ENCODE data around the gene PIGS.
"Not testable (repeated sequence)": the region's sequence is repeated elsewhere in the genome, so short reads cannot be mapped to it uniquely, and the experiment has no call there.

PIGS gene

GRCh38 chr17:28578246-28579195 lies 7.2 kb upstream of the PIGS start:
- no peak for DNase-seq

GRCh38 chr17:28577466-28577824 lies 6.1 kb upstream of the PIGS start:
- no peak for DNase-seq

DNA sequence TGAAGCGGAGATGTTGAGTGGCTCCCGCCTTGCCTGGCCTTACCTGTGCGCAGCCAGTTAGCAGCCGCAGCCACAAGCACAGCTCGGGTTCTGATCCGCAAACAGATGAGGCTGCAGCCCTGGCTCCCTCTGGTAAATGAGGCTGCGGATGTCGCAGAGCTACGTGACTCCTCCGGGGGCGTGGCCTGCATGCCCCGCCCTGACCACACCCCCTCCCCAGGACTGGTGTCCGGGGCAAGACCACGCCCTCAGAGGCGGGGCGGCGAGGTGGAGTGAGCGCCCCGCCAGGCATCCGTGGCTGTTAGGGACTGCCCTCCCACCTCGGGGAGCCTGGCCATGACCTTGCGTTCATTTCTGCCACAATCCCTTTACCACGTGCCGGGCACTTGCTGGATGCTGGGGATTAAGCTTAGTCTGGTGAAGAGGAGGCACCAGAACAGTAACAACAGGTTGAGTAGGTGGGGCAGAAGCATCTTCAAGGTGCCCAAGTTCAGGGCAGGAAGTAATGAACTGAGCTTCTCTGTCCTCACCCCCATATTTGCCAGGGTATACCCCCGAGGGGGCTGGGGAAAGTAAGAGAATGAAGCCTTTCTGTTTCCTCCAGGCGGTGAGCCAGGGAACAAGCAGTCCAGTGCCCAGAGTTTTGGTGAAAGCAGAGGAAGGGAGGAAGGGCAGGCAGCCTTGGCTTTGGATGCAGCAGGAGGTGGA lies 5.6 kb upstream of the PIGS start, which contains the start of gene ALDOC:
Gene ALDOC (minus strand): TSS at position 138 of the 708 bp plus-strand sequence. CDS start 1,363 bp downstream, outside the sequence.
- peak; percentile 93 for DNase-seq

DNA sequence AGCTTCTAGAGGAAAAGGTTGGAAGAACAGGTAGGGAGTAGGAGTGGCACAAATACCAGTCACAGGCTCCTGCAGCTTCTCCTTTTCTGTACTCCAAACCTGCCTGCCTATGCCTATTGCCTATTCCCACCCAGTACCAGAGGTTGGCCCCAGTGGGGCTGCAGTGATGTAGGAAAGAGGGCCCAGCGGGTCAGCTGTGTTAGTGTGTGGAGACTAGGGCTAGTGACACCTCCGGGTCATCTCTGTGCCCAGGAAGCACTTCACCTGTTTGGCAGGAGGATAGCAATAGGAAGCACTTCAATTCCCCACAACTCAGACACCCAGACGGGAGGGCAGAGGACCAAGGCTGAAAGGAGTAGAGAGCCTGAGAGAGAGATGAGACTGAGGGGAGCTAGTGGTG lies 4.7 kb upstream of the PIGS start:
- not testable (repeated sequence) for DNase-seq

DNA sequence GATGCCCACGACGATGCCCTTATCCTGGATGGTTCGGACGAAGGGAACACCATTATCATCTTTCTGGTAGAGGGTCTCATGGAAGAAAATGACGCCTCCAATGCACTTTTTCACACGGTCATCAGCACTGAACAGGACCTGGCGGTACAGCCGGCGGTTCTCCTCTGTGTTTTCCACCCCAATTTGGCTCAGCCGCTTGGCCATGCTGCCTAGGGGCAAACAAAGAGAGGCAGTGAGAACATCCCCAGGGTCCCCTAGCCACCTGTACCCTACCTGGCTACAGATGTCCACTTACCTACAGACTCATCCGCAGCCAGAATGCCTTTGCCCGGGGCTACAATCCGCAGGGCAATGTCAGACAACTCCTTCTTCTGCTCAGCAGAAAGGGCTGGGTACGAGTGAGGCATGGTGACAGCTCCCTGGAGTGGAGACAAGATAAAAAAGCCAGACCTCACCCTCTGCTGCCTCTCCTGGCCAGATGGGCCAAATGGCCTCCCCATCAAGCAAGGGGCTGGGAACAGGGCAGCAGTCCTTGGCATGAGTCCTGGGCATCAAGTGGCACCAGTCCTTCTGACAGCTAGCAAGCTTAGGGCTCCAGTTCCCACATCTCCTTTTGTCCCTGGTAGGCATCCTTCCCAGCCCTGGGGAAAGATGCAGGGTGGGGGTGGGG lies 3.9 kb upstream of the PIGS start:
- DNase-seq = no peak

- no peak for DNase-seq
Measured at GRCh38 chr17:28574526-28574925, 3.2 kb upstream of the PIGS start.

DNA sequence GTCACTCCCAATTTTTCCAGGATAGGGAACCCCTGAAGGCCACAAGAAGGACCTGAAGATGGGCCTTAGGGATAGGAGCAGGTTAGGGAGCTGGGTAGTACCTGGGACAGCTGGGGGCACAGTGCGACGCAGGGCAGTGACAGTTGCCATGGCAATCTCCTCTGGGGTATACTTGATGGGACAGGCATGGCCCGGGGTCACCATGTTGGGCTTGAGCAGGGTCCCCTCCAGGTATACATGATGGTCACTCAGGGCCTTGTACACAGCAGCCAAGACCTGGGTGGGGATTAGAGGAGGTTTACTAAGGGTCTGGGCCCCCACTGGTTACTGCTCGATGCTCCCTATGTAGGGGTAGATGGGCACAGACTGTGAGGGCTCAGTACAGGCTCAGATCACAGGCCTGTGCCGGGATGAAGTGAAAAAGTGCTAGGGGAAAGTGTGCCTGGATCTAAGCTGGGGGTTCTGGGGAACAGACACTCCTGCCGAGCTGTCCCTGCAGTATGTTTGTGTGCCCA lies 2.7 kb upstream of the PIGS start:
- no peak for DNase-seq

DNA sequence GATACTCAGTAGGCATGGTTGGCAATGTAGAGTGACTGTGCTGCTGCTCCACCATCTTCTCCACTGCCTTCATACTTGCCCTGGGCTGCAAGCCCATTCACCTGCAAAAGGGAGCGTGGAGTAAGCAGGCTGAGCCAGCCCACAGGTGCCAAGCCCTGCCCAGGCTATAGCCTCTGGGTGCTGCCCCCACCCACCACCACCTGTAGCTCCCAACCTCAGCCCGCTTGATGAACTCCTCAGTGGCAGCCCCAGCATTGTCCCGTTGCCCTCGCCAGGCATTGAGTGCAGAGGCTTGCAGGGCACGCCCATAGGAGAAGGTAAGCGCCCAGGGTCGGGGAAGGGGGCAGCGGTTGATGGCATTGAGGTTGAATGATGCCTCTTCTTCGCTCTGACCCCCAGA lies 2.2 kb upstream of the PIGS start:
- DNase-seq = no peak

GRCh38 chr17:28573040-28573380 lies 1.7 kb upstream of the PIGS start:
- DNase-seq = no peak

- no peak for DNase-seq
Measured at GRCh38 chr17:28572259-28573039, 1.1 kb upstream of the PIGS start.

DNA sequence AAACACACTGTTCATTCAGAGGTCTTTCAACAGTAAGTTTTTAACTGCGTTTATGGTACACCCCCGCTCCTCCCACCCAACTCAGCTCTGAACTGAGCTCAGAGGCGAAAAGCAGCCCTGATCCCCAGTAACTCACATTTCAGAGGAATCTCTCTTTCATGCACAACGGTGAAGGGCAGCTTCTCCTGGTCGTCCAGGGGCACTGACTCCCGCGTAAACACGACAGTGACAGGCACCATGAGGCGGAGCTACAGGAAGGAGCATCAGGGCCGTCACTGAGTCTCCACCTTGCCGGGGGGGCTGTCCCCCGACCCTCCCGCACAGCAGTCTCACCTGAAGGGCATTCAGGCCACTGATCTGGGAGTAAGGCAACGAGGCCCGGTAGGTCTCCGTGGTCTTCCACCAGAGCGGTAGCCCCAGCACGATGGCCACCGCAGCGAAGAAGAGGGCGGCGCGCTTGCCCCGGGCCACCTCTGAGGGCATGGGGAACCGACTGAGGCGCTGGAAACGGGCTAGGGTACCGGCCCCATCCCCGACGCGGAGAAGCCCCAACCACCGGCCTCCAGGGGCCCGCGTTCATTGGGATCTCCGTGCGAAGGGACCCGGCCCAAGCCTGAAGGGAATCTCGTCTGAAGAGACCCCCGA lies 486 bp downstream of the PIGS start:
- peak; percentile 35 for DNase-seq

GRCh38 chr17:28569446-28569845 lies 1.9 kb downstream of the PIGS start:
- DNase-seq = no peak

DNA sequence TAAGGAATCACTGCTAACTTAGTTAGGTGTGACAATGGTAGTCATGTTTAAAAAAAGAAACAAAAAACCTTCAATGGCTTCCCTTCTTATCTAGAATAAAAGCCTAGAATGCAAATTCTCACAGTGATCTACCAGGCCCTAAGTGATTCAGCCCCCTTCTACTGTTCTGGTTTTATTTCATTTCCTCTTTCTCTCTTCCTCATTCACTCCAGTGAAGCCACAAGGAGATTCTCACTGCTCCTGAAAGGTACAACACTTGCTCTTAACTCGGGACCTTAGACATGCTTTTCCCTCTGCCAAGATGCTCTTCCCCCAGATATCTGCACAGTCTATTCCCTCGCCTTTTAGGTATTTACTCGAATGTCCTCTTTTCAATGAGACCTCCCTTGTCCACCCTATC lies 3.7 kb downstream of the PIGS start:
- DNase-seq = no peak

GRCh38 chr17:28563475-28563874 lies 7.8 kb downstream of the PIGS start:
- DNase-seq = peak; percentile 90

DNA sequence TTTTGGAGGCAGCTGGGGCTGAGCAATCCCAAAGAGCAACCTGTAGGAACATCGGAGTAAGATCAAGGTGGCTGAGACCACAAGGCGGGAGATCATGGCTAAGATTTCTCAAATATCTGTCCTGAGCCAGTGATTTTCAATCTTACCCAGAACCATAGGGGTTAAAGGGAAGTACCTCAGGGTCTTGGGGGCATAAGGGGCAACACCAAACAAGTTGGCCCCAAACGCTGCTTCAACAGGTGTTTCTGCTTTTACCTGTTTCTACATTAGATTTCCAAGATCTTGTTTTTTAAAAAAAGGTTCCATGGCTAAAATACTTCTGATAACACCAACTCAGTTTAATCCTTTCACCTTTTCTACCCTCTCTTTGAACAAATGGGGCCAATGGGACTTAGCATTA lies 16.3 kb downstream of the PIGS start:
- no peak for DNase-seq

GRCh38 chr17:28554565-28554964 lies 16.8 kb downstream of the PIGS start:
- peak; percentile 22 for DNase-seq

- DNase-seq = no peak
Measured at GRCh38 chr17:28553000-28553505, 18.3 kb downstream of the PIGS start.

GRCh38 chr17:28552176-28552999 lies 18.9 kb downstream of the PIGS start, which contains the start of gene UNC119:
UNC119 (minus strand) TSS chr17:28552624; CDS start chr17:28552557, 67 bp downstream.
- DNase-seq = peak; percentile 77

GRCh38 chr17:28551421-28552175 lies 19.7 kb downstream of the PIGS start:
- peak; percentile 36 for DNase-seq

- no peak for DNase-seq
Measured at GRCh38 chr17:28550858-28551257, 20.5 kb downstream of the PIGS start.
